Testis (tissue), 2 donors: ENCODE data around the gene NUDT2.

Experiments used
- CTCF ChIP-seq, 3 experiments: fragments of 450-650 bp in 2 of 3; fragments of 200-600 bp in 1 of 3; sonication (generic) in 1 of 3; IDR thresholded peaks; one replicate each; pipeline ENCODE4 v1.5.1; 2016 to 2019; ENCODE audit warnings: antibody characterized with exemption in 3 of 3, mild to moderate bottlenecking in 2 of 3, moderate library complexity in 1 of 3
- POLR2A ChIP-seq: fragments of 450-650 bp; IDR thresholded peaks from one replicate; pipeline ENCODE4 v1.6.1; 2017; ENCODE audit warnings: antibody characterized with exemption, mild to moderate bottlenecking, moderate library complexity

- TF ChIP-seq CTCF (IDR thresholded peaks at IDR 0.05) = no peak
- TF ChIP-seq POLR2A = no peak
Measured at GRCh38 chr9:34282096-34282495, 47.3 kb upstream of the NUDT2 start.
